Measurements from ENCODE around the gene SRRM5. TPM values are rescaled to one million over a fixed set of nuclear protein-coding genes. Genes with fewer than 3 reads are reported as not detected.

Gene SRRM5
- total and polyA plus RNA-seq, 2 of the 4 experiments (the other 2 are of a cell fraction), result 0.10 TPM; not detected in 1

DNA sequence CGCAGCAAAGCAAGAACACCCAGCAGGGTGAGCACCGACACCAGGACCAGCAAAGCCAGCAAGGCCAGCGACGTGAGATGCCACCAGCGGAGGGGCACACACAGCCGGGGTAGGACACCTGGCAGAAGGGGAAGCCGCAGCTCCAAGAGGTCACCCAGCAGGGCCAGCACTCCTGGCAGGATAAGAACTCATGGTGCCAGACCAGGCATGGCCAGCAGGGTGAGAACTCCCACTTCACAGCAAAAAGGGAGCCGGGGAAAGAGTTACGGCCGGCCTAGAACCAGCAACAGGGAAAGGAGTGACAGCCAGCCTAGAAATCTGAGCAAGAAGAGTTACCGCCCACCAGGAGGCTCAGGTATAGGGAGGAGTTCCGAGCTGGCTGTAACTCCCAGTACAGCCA, 486 bp downstream of the SRRM5 start:
- 97% methylated on average over 6 of the region's 12 CpGs; no CpG with 5 or more reads in 1 of the 2 experiments for WGBS, 2 experiments (ENCODE audit: extremely low coverage in 2 of 2, insufficient read length in 1 of 2)
- ChIA-PET CTCF (no interaction called here), POLR2A (ENCODE audit: unreplicated experiment) (no interaction called here)
- Histone ChIP-seq H2BK5ac (ENCODE audit: low read depth, low read length, poor library complexity, severe bottlenecking) (no peak overlapping the region), H4K20me1 (ENCODE audit: insufficient read depth, low read length) (peaks cover 17% of the 10 kb centered on the region), H2BK120ac (ENCODE audit: low read depth, low read length) (no peak overlapping the region), H2BK15ac (ENCODE audit: low read depth, low read length) (no peak overlapping the region), H3K27ac (ENCODE audit: insufficient read depth, low read length) (no peak overlapping the region), H4K5ac (ENCODE audit: low read depth, low read length) (no peak overlapping the region), H3K4ac (ENCODE audit: low read depth, low read length) (no peak overlapping the region), H3K14ac (replicated peaks; ENCODE audit: low read depth, low read length) (no peak overlapping the region), H3K36me3 (ENCODE audit: control insufficient read depth, insufficient read depth, low read length) (peaks cover 30% of the 10 kb centered on the region), H3K27me3 (ENCODE audit: control insufficient read depth, insufficient read depth, low read length) (no peaks in the 10 kb centered on the region), H3K9me3 (ENCODE audit: control insufficient read depth, insufficient read depth, low read length) (no peaks in the 10 kb centered on the region), H2AK5ac (ENCODE audit: low read depth, low read length) (no peak overlapping the region), H3K18ac (ENCODE audit: low read depth, low read length) (no peak overlapping the region), H2BK20ac (ENCODE audit: low read depth, low read length) (no peak overlapping the region), H4K8ac (ENCODE audit: low read depth in 2 of 2, low read length in 2 of 2) (no peak overlapping the region), H3K56ac (ENCODE audit: extremely low read depth, insufficient read depth, low read length) (no peak overlapping the region), H3K4me1 (ENCODE audit: control insufficient read depth, insufficient read depth, low read length) (no peaks in the 10 kb centered on the region), H3K79me1 (ENCODE audit: low read depth in 1 of 2, low read length in 2 of 2) (peaks cover 33 to 71% of the 10 kb centered on the region in 2 experiments), H2AK9ac (replicated peaks; ENCODE audit: low read depth, low read length, poor library complexity) (no peak overlapping the region), H3K9me1 (ENCODE audit: insufficient read depth, low read length) (peaks cover 9% of the 10 kb centered on the region), H3K23ac (ENCODE audit: low read depth, low read length) (no peak overlapping the region), H4K91ac (ENCODE audit: insufficient read depth, low read depth, low read length) (no peak overlapping the region), H2AFZ (replicated peaks; ENCODE audit: low read length, poor library complexity) (no peak overlapping the region), H3K4me2 (ENCODE audit: low read depth, low read length) (no peak overlapping the region), H3K4me3 (ENCODE audit: insufficient read depth, low read depth, low read length) (no peak overlapping the region), H3K9ac (ENCODE audit: low read depth, low read length) (no peak overlapping the region)
- DNase-seq, result no peak
- no peak for ATAC-seq (ENCODE audit: low read depth)
- intact Hi-C loops (cut with micrococcal nuclease) (no loop called here), dilution Hi-C loops (cut with HindIII; ENCODE audit: low sequenced_read_pairs, unreplicated experiment) (no loop called here), in situ Hi-C loops (cut with MboI; ENCODE audit: low sequenced_read_pairs) (no loop called here)
- no TSS peak for BruUV-seq (replicated peaks)
- no peak for TF ChIP-seq NFE2L2 (IDR thresholded peaks at IDR 0.05; ENCODE audit: low read depth, low read length)
